ENCODE measurements around the gene RGS6. TPM values are rescaled to one million over a fixed set of nuclear protein-coding genes. Genes with fewer than 3 reads are reported as not detected.
A peak's percentile ranks its signal among the peaks of the same experiment; 100 is the strongest.

The RGS6 gene
- total and polyA plus RNA-seq, 2 of the 4 experiments (the other 2 are of a cell fraction), result not detected

- Histone ChIP-seq H2BK5ac (ENCODE audit: low read depth, low read length, poor library complexity, severe bottlenecking) (no peak overlapping the region), H2AK9ac (replicated peaks; ENCODE audit: low read depth, low read length, poor library complexity) (no peak overlapping the region), H2BK20ac (ENCODE audit: low read depth, low read length) (no peak overlapping the region), H3K9ac (ENCODE audit: low read depth, low read length) (no peak overlapping the region), H3K4me3 (ENCODE audit: insufficient read depth, low read depth, low read length) (no peak overlapping the region), H3K14ac (replicated peaks; ENCODE audit: low read depth, low read length) (no peak overlapping the region), H3K23ac (ENCODE audit: low read depth, low read length) (no peak overlapping the region), H3K36me3 (ENCODE audit: control insufficient read depth, insufficient read depth, low read length) (no peaks in the 10 kb centered on the region), H3K79me1 (ENCODE audit: low read depth in 1 of 2, low read length in 2 of 2) (no peaks in the 10 kb centered on the region), H3K4ac (ENCODE audit: low read depth, low read length) (no peak overlapping the region), H3K27ac (ENCODE audit: insufficient read depth, low read length) (no peak overlapping the region), H3K56ac (ENCODE audit: extremely low read depth, insufficient read depth, low read length) (no peak overlapping the region), H4K20me1 (ENCODE audit: insufficient read depth, low read length) (no peaks in the 10 kb centered on the region), H3K4me1 (ENCODE audit: control insufficient read depth, insufficient read depth, low read length) (no peaks in the 10 kb centered on the region; the same call in 1 of the 2 replicates), H2AK5ac (ENCODE audit: low read depth, low read length) (no peak overlapping the region), H2AFZ (replicated peaks; ENCODE audit: low read length, poor library complexity) (no peak overlapping the region), H3K18ac (ENCODE audit: low read depth, low read length) (no peak overlapping the region), H3K9me1 (ENCODE audit: insufficient read depth, low read length) (no peaks in the 10 kb centered on the region), H3K27me3 (ENCODE audit: control insufficient read depth, insufficient read depth, low read length) (peaks cover 26% of the 10 kb centered on the region), H2BK120ac (ENCODE audit: low read depth, low read length) (no peak overlapping the region), H3K9me3 (ENCODE audit: control insufficient read depth, insufficient read depth, low read length) (0 out of 2 replicates have a peak, but pooled peaks cover 1% of the 10 kb centered on the region), H2BK15ac (ENCODE audit: low read depth, low read length) (no peak overlapping the region), H3K4me2 (ENCODE audit: low read depth, low read length) (no peak overlapping the region), H4K91ac (ENCODE audit: insufficient read depth, low read depth, low read length) (no peak overlapping the region), H4K8ac (ENCODE audit: low read depth in 2 of 2, low read length in 2 of 2) (no peak overlapping the region), H4K5ac (ENCODE audit: low read depth, low read length) (no peak overlapping the region)
- no TSS peak for BruUV-seq (replicated peaks)
- ATAC-seq (ENCODE audit: low read depth), result no peak
- no peak for DNase-seq
- TF ChIP-seq RFX5 (IDR thresholded peaks at IDR 0.05; ENCODE audit: low read depth, low read length) (peak; percentile 59), CHD1 (IDR thresholded peaks at IDR 0.05; ENCODE audit: low read depth, low read length) (no peak), NFE2L2 (IDR thresholded peaks at IDR 0.05; ENCODE audit: low read depth, low read length) (no peak)
- no CpG with 5 or more reads among the region's 4 CpGs for WGBS, 2 experiments (ENCODE audit: extremely low coverage in 2 of 2, insufficient read length in 1 of 2)
- ChIA-PET CTCF (interaction anchor here (0.6 to 1.2 kb wide), 2 partner anchors 437 to 454 kb away, joined by 3 to 5 read pairs; no protein-coding TSS in a partner anchor), POLR2A (ENCODE audit: unreplicated experiment) (no interaction called here)
- intact Hi-C loops (cut with micrococcal nuclease) (loop anchor here (10.0 kb wide), 1 partner anchor 214 kb away; no protein-coding TSS in a partner anchor), dilution Hi-C loops (cut with HindIII; ENCODE audit: low sequenced_read_pairs, unreplicated experiment) (no loop called here), in situ Hi-C loops (cut with MboI; ENCODE audit: low sequenced_read_pairs) (loop anchor here (5.0 kb wide), 1 partner anchor 437 kb away; no protein-coding TSS in a partner anchor)
Measured at GRCh38 chr14:72510566-72510965, 578.3 kb downstream of the RGS6 start.
